Keratinocyte (primary cell): ENCODE results near the gene CA9.

Experiments used
- CTCF ChIP-seq, 3 experiments: IDR thresholded peaks in 1 of 3; conservative IDR thresholded peaks in 1 of 3; optimal IDR thresholded peaks in 1 of 3; 2 replicates in 2 of 3; 3 replicates in 1 of 3; pipeline versions ENCODE3 to v1.5.1; 2011; ENCODE audit warnings: low read length in 3 of 3, mild to moderate bottlenecking in 3 of 3, moderate library complexity in 2 of 3, control low read depth in 1 of 3, inconsistent platforms in 1 of 3; ENCODE audit not compliant: insufficient read depth in 2 of 3; ENCODE audit errors: extremely low read depth in 1 of 3
- EZH2 ChIP-seq: IDR thresholded peaks from one replicate; pipeline ENCODE4 v1.6.1; 2012; ENCODE audit warnings: inconsistent platforms, mild to moderate bottlenecking, low read length, moderate library complexity

- TF ChIP-seq CTCF (optimal IDR thresholded peaks at IDR 0.05 in 1 of 3, IDR thresholded peaks at IDR 0.05 in 1 of 3, conservative IDR thresholded peaks at IDR 0.05 in 1 of 3; ENCODE audit: extremely low read depth in 1 of 3, insufficient read depth in 2 of 3, low read length in 3 of 3) (no peak), EZH2 (no peak)
Measured at GRCh38 chr9:35658968-35659220, 14.8 kb upstream of the CA9 start.
